HL-60 (cell line): ENCODE results near the gene P2RX5.

Source experiments
- DNase-seq, 2 experiments: peaks; one replicate each; pipeline ENCODE4 v3.0.0-alpha.2; 2010 to 2020; ENCODE audit warnings: low read depth in 1 of 2, low spot score in 1 of 2
- H3K27ac ChIP-seq: fragments of 250-450 bp; sonication (Bioruptor Pico); replicated peaks from 2 replicates; pipeline ENCODE4 v1.5.1; 2020; ENCODE audit warnings: mild to moderate bottlenecking, moderate library complexity
- H3K27me3 ChIP-seq: fragments of 250-450 bp; sonication (Bioruptor Pico); 2 replicates; pipeline ENCODE4 v1.5.1; 2021; ENCODE audit warnings: mild to moderate bottlenecking, moderate library complexity; ENCODE audit not compliant: insufficient read depth, poor library complexity, severe bottlenecking
- H3K4me3 ChIP-seq: replicated peaks from 2 replicates; pipeline ENCODE4 v1.5.1; 2011; ENCODE audit warnings: mild to moderate bottlenecking, control low read depth, low read length; ENCODE audit not compliant: insufficient read depth
- CTCF ChIP-seq: IDR thresholded peaks from one replicate; pipeline ENCODE4 v1.5.1; 2011; ENCODE audit warnings: low read length, control low read depth, inconsistent platforms; ENCODE audit not compliant: insufficient read depth
- GABPA ChIP-seq: IDR thresholded peaks from 2 replicates; pipeline ENCODE4 v1.6.1; 2012; ENCODE audit warnings: low read depth
- POLR2AphosphoS5 ChIP-seq: IDR thresholded peaks from 2 replicates; pipeline ENCODE4 v1.6.1; 2012; ENCODE audit warnings: low read depth
- REST ChIP-seq: IDR thresholded peaks from 2 replicates; pipeline ENCODE4 v1.6.1; 2012; ENCODE audit warnings: low read depth; ENCODE audit not compliant: insufficient replicate concordance
- SPI1 ChIP-seq: IDR thresholded peaks from 2 replicates; pipeline ENCODE4 v1.6.1; 2012; ENCODE audit warnings: low read depth, mild to moderate bottlenecking, borderline replicate concordance

Gene P2RX5

DNA sequence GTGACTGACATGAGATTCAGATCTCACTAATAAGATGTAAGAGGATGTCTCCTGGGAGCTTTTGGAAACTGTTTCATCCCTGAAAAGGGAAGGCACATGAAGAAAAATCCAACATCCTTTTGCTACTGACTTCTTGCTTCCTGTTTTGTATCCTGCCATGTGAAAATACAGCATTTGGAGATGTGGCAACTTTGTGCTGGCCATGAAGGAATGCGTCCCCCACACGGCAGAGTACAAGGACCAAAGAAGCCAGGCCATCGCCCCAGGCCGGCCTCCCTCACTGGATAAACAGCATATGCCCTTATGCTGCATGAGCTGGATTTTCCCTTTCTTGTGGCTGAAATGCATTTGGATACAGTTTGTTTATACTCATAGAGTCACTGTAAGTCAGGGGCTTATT lies 22.2 kb upstream of the P2RX5 start:
- H3K27ac ChIP-seq, result no peak overlapping the region
- no peaks in the 10 kb centered on the region for H3K27me3 ChIP-seq
- no peak for DNase-seq
- no peak for TF ChIP-seq REST
- no peak for TF ChIP-seq SPI1
- TF ChIP-seq CTCF, result no peak
- TF ChIP-seq GABPA, result no peak
- no peak for TF ChIP-seq POLR2AphosphoS5
- no peak overlapping the region for H3K4me3 ChIP-seq

DNA sequence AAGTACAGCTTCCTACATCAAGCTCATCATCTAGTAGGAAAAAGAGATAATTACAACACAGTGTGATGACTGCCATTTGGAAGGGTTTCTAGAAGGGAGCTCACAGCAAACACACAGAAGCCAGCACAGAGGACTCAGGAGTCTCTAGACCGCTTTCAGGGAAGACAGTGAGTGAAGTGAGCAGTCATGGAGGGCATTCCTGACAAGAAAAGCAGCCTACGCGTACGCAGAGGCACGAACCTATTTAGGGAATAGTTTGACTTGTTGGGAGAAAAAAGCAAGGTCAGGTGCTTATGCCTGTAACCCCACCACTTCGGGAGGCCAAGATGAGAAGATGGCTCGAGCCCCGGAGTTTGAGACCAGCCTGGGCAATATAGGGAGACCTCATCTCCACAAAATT lies 19.3 kb upstream of the P2RX5 start:
- no peak for TF ChIP-seq REST
- TF ChIP-seq GABPA, result no peak
- no peak for TF ChIP-seq POLR2AphosphoS5
- no peak for TF ChIP-seq CTCF
- TF ChIP-seq SPI1, result no peak
- no peak overlapping the region for H3K4me3 ChIP-seq
- DNase-seq, result no peak
- no peak overlapping the region for H3K27ac ChIP-seq
- no peaks in the 10 kb centered on the region for H3K27me3 ChIP-seq

- DNase-seq, result no peak
- Histone ChIP-seq H3K27ac (no peak overlapping the region), H3K4me3 (no peak overlapping the region), H3K27me3 (no peaks in the 10 kb centered on the region)
- TF ChIP-seq SPI1 (no peak), CTCF (no peak), POLR2AphosphoS5 (no peak), GABPA (no peak), REST (no peak)
Observed at GRCh38 chr17:3712811-3713463, 17.0 kb upstream of the P2RX5 start.
